GM21367 (cell line): ENCODE data around the gene NRXN3.
A peak's percentile ranks its signal among the peaks of the same experiment; 100 is the strongest.

ENCODE experiments used
- ATAC-seq: cut with Tn5 transposase; IDR thresholded peaks from one replicate; pipeline ENCODE4 v1.9.1; 2021; ENCODE audit not compliant: unreplicated experiment

The NRXN3 gene

GRCh38 chr14:78170203-78170602 is at the start of gene NRXN3:
NRXN3 (plus strand) TSS chr14:78170373; CDS start chr14:78243094, 72,721 bp downstream.
- no peak for ATAC-seq

GRCh38 chr14:78122436-78122835 is 47.7 kb upstream of the NRXN3 start:
- ATAC-seq, result no peak

GRCh38 chr14:78123650-78124253 is 46.4 kb upstream of the NRXN3 start:
- ATAC-seq, result no peak

- no peak for ATAC-seq
These were observed 42.2 kb upstream of the NRXN3 start for GRCh38 chr14:78127961-78128360.

- ATAC-seq, result no peak
These were observed 40.8 kb upstream of the NRXN3 start for GRCh38 chr14:78129375-78129774.

- ATAC-seq, result no peak
These were observed 39.8 kb upstream of the NRXN3 start for GRCh38 chr14:78130356-78130755.

GRCh38 chr14:78131201-78131600 is 39.0 kb upstream of the NRXN3 start:
- no peak for ATAC-seq

GRCh38 chr14:78131616-78132015 is 38.6 kb upstream of the NRXN3 start:
- ATAC-seq, result no peak

GRCh38 chr14:78135450-78135891 is 34.7 kb upstream of the NRXN3 start:
- peak; percentile 64 for ATAC-seq

GRCh38 chr14:78136695-78137094 is 33.5 kb upstream of the NRXN3 start:
- ATAC-seq, result no peak

- no peak for ATAC-seq
These were observed 28.6 kb upstream of the NRXN3 start for GRCh38 chr14:78141590-78141989.

GRCh38 chr14:78142998-78143397 is 27.2 kb upstream of the NRXN3 start:
- ATAC-seq, result no peak

GRCh38 chr14:78143489-78144145 is 26.6 kb upstream of the NRXN3 start:
- ATAC-seq, result no peak

- no peak for ATAC-seq
These were observed 17.7 kb upstream of the NRXN3 start for GRCh38 chr14:78152201-78153063.

- ATAC-seq, result no peak
These were observed 17.2 kb upstream of the NRXN3 start for GRCh38 chr14:78153064-78153341.

- no peak for ATAC-seq
These were observed 15.3 kb upstream of the NRXN3 start for GRCh38 chr14:78154827-78155226.

GRCh38 chr14:78156196-78156595 is 14.0 kb upstream of the NRXN3 start:
- no peak for ATAC-seq

GRCh38 chr14:78157494-78158437 is 12.4 kb upstream of the NRXN3 start:
- no peak for ATAC-seq

- no peak for ATAC-seq
These were observed 8.0 kb upstream of the NRXN3 start for GRCh38 chr14:78162202-78162601.

- peak; percentile 80 for ATAC-seq
These were observed 5.8 kb upstream of the NRXN3 start for GRCh38 chr14:78164226-78164853.

- no peak for ATAC-seq
These were observed 2.3 kb downstream of the NRXN3 start for GRCh38 chr14:78172428-78172827.
